ENCODE measurements around the gene SDC1.

Gene SDC1

DNA sequence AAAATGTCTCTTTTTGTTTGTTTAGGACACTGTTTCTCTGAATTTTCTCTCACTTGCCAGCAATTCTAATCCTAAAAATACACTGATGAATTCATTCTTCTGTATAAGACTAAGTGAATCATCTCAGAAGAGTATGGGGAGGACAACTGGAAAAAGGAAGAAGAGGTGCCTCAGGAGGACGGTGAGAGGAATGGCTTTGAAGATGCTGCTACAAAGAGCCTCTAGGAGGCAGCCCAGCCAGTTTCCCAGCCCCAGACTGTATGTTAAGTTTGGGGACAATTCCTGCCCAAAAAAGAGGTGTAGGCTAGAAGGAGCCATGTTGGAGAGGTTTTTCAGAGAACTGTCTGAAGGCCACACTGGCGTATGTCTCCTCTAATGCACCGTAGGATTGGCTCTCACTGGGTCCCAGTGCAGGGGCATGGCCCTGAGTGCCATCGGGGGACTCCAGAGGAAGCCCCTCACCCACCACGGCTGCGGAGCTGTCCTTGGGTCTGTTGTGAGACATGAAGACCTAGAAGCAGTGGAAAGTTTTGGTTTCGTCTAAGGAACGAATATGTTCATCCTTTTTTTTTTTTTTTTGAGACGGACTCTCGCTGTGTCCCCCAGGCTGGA lies 3.1 kb upstream of the SDC1 start:
- DNase-seq (ENCODE audit: low spot score) = no peak

DNA sequence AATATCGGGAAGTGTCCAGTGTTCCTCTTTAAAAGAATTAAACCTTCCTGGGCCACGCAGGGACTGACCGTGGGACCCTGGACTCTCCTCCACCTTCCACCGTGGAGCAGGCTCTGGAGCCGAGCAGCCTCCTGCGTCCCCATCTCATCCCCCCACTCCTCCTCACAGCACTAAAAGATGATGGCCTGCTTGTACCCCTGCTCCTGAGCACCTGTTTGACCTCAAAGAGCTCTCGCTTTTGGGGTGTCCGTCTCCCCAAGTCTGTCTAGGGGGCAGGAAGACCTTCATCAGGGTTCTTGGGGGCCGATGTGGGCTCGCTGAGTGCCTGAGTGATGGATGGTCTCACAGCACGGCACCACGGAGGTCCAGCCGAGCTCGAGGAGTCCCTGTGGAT lies 1.2 kb upstream of the SDC1 start:
- no peak for DNase-seq (ENCODE audit: low spot score)

DNA sequence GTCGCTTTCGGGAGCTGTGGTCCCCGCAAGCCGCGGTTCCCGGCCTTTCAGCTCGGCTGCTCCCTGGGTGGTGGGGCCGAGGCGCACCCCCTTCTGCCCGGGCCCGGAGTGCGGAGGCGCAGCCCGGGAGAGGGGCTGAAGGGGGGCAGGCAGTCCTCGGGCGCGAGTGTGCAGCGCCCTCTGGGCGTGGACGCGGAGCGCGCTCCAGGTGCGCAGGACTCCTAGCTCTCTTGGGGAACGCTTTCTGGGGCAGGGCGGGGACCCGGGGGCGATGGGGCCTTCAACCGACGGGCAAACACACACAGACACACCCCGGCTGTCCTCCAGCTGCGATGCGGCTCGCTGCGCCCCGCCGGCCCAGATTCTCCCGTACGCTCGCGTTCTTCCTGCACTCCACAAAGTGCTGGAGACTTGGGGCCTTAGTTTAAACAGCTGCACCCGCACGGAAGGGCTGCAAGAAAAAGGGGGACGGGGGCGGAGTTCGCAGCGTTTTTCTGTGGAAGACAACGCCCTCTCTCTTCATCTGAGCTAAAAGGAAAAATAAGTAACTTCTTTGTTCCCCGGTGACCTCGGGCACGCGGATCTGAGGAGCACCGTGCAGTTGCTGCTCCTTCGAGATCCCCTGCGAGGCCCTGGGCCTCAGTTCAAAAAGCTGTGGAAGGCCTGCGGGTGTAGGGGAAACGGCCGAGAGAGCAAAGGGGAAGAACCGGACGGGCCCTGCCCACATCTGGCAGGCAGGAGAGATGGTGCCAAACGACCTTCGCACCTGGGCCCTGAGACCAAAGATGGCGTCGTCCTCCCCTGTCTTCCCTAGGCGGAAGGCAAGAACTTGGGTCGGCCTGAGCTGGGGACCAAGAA lies 593 bp upstream of the SDC1 start:
- DNase-seq (ENCODE audit: low spot score) = no peak

DNA sequence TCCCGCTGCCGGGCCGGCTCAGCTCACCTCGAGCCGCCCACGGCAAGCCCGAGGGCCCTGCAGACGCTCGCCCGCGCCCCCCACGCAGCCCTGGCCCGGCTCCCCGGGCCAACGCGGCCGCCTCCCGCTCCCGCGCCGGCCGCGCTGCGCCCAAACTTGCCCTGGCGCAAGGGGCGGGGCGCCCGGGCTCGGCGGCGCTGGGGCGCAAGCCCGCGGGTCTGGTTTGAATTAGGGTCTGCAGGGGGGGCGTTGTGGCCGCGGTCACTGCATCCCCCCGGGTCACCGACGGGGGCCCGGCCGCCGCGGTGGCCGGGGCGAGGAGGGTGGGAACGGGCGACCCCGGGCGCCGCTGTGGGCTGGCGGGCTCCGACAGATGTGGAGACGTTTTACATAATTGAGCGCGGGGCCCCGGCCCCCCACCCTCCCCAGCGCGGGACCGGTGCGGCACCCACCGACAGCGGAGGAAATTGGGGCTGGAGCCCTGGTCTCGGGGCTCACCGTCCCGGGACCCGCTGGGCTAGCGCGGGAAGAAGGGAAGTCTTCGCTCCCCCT lies 690 bp downstream of the SDC1 start:
- no peak for DNase-seq (ENCODE audit: low spot score)

DNA sequence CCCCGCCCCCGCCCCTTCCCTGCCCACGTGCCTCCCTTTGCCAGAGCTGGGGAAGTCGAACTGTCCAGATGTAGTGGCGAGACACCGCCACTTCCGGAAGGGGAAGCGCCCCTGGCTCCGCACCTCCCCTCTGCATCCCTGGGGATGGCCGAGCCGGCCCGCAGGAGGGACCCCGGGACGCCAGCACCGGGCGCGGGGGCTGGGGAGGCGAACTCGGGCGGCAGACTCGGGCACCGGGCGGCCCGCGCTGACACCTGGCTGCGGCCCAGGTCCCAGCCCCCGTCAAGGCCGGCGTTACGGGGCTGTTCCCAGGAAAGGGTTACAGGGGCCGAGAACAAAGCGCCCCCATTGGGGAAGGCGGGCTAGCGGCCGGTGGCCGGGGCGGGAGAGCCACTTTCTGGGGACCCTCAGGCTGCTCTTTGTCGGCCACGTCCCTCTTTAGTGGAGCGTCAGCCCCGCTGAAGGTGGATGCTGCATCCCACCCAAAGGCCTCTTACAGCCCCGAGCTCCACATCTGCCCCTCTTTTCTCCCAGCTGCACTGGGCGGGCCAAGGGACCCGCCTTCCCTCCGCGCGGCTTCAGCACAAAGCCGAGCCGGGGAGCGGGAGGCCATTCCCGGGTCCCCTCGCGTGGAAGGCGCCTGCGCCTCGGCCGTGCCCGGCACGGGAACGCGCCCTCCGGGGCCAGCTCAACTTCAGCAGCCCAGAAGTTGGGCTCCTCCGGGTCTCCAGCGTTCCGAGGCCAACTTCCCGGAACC lies 1.3 kb downstream of the SDC1 start:
- no peak for DNase-seq (ENCODE audit: low spot score)

DNA sequence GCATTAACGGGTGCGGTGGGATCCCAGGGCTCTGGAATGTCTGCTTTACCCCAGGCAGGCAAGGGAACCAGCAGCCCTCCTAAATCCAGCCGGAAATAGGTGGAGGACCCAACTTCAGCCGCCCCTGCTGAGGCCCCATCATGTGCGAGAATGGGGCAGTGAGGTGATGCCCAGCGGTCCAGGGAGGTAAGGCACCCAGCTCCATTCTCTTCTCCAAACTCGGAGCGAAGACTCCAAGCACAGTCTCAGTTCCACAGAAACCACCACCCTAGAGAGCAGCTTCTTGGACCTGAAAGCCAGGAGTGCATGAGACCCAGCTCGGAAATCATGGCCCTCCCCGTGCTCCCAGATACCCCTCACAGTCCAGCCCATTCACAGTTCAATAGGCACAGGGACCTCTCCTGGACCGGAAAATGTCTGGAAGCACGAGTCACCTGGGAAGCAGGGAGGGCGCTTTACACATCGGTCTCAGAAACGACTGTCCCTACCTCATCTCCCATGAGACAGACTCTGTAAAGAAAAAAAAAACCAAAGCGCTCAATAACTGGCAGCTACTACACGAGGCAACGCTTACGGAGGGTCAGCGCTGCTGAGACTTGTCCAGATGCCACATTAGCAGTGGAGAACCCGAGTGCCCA lies 2.0 kb downstream of the SDC1 start:
- DNase-seq (ENCODE audit: low spot score) = no peak

DNA sequence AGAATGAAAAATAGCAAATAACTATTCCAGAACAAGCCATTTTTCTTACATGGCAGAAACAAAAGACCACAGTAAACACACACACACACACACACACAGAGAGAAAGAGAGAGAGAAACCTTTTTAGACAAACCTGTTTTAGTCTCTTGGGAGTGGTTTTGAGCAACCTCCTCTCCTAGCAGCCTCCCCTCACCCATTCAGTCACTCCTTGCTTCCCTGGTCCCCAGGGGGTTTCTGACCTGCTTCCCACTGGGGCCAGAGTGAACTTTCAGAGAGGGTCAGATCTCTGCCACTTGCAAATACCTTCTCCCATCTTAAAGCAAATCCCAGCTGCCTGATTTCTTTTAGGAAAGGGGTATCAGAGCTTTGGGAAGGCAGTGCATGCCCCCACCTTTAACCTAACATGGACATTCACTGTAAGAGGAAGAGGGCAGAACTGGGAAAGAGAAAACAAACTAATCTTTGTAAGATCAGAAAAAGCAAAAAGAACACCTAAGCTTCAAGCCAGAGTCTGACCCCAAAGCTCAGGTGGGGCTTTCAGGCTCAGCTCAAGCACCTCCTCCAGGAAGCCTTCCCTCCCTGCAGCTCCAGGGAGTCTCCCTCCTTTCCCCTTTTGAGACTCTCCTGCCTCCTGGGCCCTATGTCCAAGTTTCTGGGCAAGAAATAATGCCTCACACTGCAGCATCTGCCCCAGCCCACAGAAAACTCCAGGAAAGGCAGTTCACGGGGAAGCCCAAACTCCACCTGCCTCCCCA lies 2.7 kb downstream of the SDC1 start:
- DNase-seq (ENCODE audit: low spot score) = no peak

DNA sequence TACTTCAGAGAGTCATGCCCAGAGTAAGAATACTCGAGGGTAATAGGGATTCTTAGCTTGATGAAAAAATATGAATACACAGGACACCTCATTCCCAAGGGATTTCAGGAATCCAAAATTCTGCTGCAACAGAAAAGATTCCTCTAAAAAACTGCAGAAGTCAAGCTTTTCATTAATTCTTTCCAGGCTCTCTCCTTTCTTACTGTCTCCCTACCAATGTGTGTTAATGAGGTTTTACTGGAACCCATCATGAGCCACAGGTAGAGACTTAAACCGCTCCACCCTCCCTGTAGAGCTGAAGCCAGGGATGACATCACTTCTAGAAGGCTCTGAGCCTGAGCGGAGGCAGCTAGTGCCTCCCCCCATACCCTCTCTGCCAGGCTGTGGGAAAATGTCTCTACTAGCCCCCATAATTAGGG lies 3.4 kb downstream of the SDC1 start:
- no peak for DNase-seq (ENCODE audit: low spot score)

DNA sequence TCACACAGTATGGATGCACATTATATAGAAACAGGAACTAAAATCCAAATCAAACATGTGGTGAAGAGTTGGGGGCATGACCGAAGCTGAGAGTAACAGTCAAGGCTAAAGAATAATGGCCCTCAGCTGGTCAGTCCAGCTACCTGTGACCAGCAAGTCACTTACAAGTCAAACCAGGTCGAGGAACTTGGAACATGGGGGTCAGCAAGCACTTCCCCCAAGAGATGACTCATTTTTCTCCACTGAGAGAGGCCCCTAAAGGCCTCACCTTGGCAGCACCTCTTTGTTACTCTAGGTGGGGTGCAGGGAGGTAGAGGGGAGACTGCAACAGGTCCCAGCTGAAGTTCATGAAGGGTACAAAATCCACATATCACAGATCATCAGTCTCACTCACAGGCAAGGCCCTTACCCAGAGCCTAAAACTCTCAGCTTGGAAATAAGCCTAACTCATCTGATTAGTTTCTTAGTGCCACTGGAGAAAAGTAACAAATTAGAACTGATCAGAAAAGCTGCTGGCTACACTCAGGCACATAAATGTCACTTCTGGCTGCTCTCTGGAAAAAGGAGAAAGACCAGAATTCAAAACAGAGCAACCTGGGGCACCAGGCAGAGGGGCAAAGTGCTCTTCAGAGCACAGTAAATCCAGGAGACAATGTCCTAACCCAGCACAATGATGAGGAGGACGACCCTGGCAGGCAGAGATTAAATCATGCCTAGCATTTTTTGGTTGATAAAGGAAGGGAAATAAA lies 4.0 kb downstream of the SDC1 start:
- no peak for DNase-seq (ENCODE audit: low spot score)

DNA sequence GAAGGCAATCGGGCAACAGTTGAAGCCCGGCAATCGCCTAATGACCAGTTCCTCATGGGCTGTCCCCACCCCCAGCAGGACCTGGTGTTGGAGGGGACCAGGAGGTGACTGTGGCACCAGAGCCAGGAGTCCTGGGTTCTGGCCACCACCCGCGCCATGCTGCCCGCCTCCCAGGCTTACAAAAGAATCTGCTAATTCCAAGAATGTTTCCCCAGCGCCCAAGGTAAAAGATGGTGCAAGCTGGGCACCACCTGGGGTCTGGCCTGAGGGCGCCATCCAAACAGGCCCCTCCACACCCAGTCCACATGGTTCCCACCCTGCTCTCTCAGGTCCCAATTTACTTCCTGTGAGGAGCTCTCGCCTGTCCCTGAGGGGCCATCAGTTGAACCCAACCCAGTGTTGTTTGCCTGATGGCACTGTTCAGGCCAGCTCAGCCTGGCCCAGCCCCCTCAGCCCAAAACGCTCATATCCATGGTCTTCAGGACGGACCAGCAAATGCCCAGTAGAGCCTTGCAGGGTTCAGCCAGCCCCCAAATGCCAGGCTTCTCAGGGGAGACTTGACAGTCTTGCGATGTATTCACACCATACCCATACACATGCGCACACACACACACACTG lies 5.1 kb downstream of the SDC1 start:
- DNase-seq (ENCODE audit: low spot score) = no peak

DNA sequence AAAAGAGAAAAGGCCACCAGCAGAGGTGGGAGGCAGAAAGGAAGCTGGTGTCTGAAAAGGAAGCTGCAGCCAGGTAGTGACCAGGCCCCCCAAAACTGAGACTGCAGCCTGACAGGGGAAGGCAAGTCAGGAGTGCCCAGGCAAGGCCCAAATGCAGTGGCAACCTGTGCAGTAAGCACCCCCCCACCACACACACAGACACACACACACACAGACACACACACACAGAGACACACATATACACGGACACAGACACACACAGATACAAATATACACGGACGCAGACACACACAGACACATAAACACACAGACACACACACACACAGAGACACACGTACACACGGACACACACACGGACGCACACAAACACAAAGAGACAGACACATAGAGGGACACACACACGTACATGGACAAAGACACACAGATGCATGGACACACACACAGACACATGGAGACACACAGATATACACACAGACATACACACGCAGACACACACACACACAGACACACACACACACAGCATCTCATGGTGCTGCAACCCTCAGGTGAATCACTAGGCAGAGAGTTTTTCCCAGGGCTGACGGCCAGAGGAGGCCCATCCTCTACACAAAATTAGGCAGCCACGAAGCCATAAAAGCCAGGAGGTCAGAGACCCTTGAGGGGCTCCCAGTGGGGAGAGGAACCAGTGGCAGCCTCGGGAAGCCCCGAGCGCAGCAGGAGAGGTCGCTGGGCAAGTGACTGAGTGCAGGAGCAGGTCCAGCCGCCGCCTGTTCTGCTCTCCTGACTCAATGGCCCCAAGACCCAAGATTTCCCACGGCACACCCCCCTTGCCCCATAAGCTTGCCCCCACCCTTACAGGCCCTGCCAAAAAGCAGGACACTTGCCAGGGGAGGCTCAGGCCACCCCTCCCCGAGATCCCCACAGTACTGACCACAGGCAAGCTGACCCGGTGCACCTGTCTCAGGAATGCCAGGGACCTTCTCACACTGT lies 6.3 kb downstream of the SDC1 start:
- no peak for DNase-seq (ENCODE audit: low spot score)

DNA sequence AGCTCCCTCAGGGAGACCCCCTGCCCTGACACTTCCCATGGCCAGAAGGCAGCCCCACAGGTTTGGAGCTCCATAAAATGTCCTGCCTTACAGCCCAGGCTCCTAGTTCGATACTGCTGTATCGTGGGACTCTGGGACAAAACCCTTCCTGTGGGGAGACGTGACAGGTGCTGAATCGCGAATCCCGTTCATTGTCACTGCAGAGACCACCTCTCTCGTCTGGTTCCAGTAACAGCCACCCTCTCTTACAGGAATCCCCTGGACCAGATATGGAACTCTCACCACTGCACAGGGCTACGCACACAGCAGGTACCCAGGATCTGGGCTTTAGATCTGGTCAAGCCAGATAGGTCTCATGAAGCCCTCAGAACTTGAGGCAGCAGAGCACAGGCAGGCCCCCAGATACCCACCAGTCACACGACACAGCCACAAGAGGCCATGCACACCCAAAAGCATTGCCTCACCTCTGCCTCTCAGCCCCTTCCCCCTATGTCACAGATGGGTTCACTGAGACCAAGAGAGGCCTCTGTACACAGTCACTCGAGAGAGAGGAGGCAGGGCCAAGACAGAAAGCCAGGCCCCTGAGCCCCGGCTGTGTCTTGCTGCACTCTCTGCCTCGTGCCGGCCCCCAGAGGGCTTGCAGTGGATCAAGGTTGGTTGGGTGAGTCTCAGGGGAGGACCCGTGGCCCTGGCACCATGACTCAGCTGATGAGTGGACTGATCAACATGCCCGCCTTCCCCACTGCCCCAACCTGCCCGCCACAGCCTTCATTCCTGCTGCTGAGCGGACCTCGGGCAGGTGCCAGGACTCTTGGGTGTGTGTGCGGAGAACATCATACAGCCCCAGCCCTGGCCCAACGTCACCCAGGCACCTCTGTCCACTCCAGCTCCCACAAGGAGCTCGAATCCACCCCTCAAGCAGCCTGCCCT lies 7.6 kb downstream of the SDC1 start:
- DNase-seq (ENCODE audit: low spot score) = no peak

DNA sequence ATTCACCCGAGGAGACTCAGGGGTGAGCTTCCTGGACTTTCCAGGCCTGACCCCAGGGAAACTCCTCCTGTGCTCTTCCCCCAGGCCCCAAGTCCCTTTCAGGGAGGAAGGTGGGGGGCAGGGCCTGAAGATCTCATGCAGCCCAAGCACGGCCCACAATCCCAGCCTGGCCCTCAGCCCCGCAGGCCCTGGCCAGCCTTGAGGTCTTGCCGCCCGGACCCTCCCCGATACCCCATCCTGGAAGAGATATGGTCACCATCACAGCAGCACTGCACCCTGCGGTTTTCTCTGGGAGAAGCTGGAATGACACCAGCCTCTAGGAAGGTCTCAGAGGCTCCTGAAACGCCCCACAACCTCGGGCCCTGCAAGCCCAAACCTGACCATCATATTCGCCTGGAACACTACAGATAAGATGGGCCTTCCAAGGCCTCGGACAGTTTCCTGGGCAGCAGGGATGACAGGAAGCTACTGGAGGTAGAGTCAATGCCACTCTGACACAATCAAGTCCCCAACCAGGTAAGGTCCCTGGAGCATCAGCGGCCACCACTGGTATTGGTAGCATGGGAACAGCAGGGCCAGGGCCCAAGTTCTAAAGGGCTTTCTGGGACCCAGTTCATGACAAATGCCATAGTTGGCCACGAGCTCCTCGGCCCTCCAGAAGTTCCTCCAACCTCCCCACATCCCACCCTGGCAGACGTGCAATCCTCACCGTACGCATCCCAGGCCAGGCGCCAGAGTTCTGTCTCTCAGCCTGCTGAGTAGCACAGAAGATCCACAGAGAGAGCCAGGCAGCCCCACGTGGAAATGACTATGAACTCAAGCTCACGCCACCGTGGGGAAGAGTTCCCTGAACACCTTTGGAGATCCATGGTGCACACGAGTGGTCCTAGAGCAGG lies 8.6 kb downstream of the SDC1 start:
- DNase-seq (ENCODE audit: low spot score) = no peak

DNA sequence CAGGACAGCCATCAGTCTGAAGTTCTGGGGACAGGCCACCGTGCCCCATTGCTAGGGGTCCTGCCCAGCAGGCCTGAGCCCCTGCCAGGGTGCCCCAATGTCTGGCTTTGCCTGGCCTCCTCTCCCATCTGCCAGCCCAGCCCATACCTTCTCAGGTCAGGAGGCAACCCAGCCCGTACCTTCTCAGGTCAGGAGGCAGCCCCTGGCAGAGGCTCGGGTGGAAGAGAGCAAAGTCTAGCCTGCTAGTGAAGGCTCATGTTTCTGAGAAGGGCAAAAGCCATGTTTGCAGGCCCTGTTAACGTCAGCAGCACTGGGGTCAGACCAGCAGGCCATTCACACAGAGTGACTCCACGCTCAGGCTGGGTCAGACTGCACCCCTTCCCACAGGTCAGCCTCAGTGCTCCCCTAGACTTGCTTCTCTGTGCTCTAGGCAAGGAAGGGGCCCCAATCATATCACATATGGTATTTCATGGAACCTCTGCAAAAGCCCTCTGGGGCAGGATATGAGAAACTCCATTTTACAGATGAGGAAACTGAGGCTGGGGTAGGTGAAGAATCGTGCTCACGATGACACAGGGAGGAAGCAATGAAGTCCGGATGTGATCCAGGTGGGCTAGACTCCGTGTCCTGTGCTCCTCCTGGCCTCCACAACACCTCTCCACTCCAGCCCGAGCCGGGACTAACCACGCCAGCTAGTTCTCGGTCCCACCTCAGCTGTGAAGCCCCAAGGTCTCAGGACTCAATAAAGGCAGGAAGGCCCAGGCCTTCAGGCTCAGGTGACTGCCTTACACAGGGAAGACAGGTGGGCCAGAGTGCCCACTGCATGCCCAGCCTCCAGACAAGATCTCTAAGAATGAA lies 9.5 kb downstream of the SDC1 start:
- no peak for DNase-seq (ENCODE audit: low spot score)

DNA sequence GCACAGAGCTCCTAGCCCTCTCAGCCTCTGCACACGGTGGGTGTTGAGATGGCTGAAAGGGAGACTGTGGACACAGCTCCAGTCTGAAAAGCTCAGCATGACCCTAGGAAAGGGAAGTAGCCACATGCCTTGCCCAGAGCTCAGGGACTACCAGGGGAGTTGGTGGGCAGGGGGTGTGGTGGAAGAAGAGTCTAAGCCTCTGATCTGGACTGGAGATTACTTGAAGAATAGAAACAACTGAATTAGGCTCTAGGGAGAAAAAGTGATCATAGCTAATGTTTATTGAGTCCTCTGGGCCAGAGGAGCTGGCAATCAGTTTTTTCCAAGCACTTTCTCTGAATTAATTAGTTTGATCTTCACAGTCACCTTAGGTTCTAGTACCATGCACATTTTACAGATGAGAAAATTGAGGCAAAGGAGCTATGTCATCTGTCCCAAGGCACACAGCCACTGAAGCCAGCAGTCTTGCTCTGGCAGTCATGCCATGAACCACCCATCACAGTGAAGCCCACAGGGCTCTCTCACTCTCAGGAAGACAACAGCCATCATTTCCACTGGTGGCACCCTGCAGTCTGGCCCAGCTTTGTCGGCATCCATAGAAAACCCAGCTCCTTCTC lies 10.3 kb downstream of the SDC1 start:
- DNase-seq (ENCODE audit: low spot score) = no peak

All from hematopoietic multipotent progenitor cell treated with erythropoietin and hydrocortisone succinate and interleukin-3 and kit ligand, for 17 days (in vitro differentiated cells).